Mesendoderm (in vitro differentiated cells): ENCODE results near the gene SLC1A2.
A peak's percentile ranks its signal among the peaks of the same experiment; 100 is the strongest.

ENCODE experiments used
- DNase-seq: peaks from one replicate; pipeline ENCODE4 v3.0.0; 2013
- H2AK5ac ChIP-seq: 2 replicates; pipeline ENCODE4 v1.6.1; 2013; ENCODE audit warnings: low read length, inconsistent platforms
- H2BK120ac ChIP-seq: 2 replicates; pipeline ENCODE4 v1.6.1; 2013; ENCODE audit warnings: low read depth, mild to moderate bottlenecking, low read length, moderate library complexity, mixed read lengths
- H2BK15ac ChIP-seq: replicated peaks from 2 replicates; pipeline ENCODE4 v1.6.1; 2013; ENCODE audit warnings: low read depth, mild to moderate bottlenecking, moderate library complexity
- H2BK5ac ChIP-seq: 2 replicates; pipeline ENCODE4 v1.6.1; 2013; ENCODE audit warnings: low read length, inconsistent platforms
- H3K18ac ChIP-seq: 2 replicates; pipeline ENCODE4 v1.6.1; 2013; ENCODE audit warnings: mild to moderate bottlenecking, low read length, mixed read lengths
- H3K23ac ChIP-seq: one replicate; pipeline ENCODE4 v1.6.1; 2013; ENCODE audit warnings: low read length
- H3K27ac ChIP-seq: 2 replicates; pipeline ENCODE4 v1.5.1; 2013; ENCODE audit warnings: low read depth, mild to moderate bottlenecking, inconsistent platforms, low read length, moderate library complexity
- H3K27me3 ChIP-seq: 2 replicates; pipeline ENCODE4 v1.6.1; 2013; ENCODE audit warnings: low read length, control low read depth, mild to moderate bottlenecking, inconsistent platforms; ENCODE audit not compliant: insufficient read depth, poor library complexity
- H3K36me3 ChIP-seq: 2 replicates; pipeline ENCODE4 v1.6.1; 2013; ENCODE audit warnings: low read length, inconsistent platforms; ENCODE audit not compliant: control insufficient read depth, insufficient read depth
- H3K4ac ChIP-seq: one replicate; pipeline ENCODE4 v1.6.1; 2013; ENCODE audit warnings: low read depth, mild to moderate bottlenecking, low read length, moderate library complexity
- H3K4me1 ChIP-seq: 2 replicates; pipeline ENCODE4 v1.6.1; 2013; ENCODE audit warnings: low read depth, low read length, inconsistent platforms; ENCODE audit not compliant: control insufficient read depth
- H3K4me2 ChIP-seq: 2 replicates; pipeline ENCODE4 v1.6.1; 2013; ENCODE audit warnings: low read length
- H3K4me3 ChIP-seq: 2 replicates; pipeline ENCODE4 v1.5.1; 2013; ENCODE audit warnings: mild to moderate bottlenecking, low read length
- H3K56ac ChIP-seq: one replicate; pipeline ENCODE4 v1.6.1; 2013; ENCODE audit warnings: low read length
- H3K79me1 ChIP-seq: 2 replicates; pipeline ENCODE4 v1.6.1; 2013; ENCODE audit warnings: low read length, inconsistent platforms
- H3K79me2 ChIP-seq: 2 replicates; pipeline ENCODE4 v1.6.1; 2013; ENCODE audit warnings: mild to moderate bottlenecking, low read length; ENCODE audit not compliant: control insufficient read depth, insufficient read depth
- H3K9ac ChIP-seq: 2 replicates; pipeline ENCODE4 v1.6.1; 2013; ENCODE audit warnings: low read length, inconsistent platforms
- H4K5ac ChIP-seq: one replicate; pipeline ENCODE4 v1.6.1; 2013; ENCODE audit warnings: low read length
- H4K8ac ChIP-seq: one replicate; pipeline ENCODE4 v1.6.1; 2013; ENCODE audit warnings: low read depth, mild to moderate bottlenecking, control low read depth, low read length, moderate library complexity
- WGBS: extraction: QIAGEN DNeasy Blood & Tissue Kit; methylation state at CpG from one replicate; pipeline ENCODE4 v1.1.7; 2013; ENCODE audit warnings: low lambda C conversion rate, missing lambda C conversion rate; ENCODE audit not compliant: insufficient coverage; ENCODE audit errors: extremely low coverage; 5-methylcytosine and 5-hydroxymethylcytosine counted together

The SLC1A2 gene

GRCh38 chr11:35326266-35326879 lies 93.0 kb downstream of the SLC1A2 start:
- Histone ChIP-seq H3K27ac (no peak overlapping the region), H3K27me3 (no peaks in the 10 kb centered on the region), H3K9ac (no peak overlapping the region), H3K79me2 (no peaks in the 10 kb centered on the region), H3K36me3 (no peaks in the 10 kb centered on the region), H4K8ac (no peak overlapping the region), H3K4me2 (no peak overlapping the region), H2BK120ac (no peak overlapping the region), H3K4me1 (peaks cover 16% of the 10 kb centered on the region), H2AK5ac (no peak overlapping the region), H3K18ac (no peak overlapping the region), H4K5ac (no peak overlapping the region), H2BK5ac (no peak overlapping the region), H3K79me1 (no peaks in the 10 kb centered on the region), H3K56ac (no peak overlapping the region), H3K23ac (no peak overlapping the region), H3K4me3 (no peak overlapping the region), H2BK15ac (no peak overlapping the region), H3K4ac (no peak overlapping the region)
- no peak for DNase-seq
- no CpG with 5 or more reads among the region's 3 CpGs for WGBS

GRCh38 chr11:35324981-35325380 lies 94.4 kb downstream of the SLC1A2 start:
- Histone ChIP-seq H3K18ac (no peak overlapping the region), H2BK15ac (no peak overlapping the region), H4K8ac (no peak overlapping the region), H3K79me1 (no peaks in the 10 kb centered on the region), H3K9ac (no peak overlapping the region), H3K36me3 (no peaks in the 10 kb centered on the region), H3K4ac (no peak overlapping the region), H3K23ac (no peak overlapping the region), H3K79me2 (no peaks in the 10 kb centered on the region), H2AK5ac (no peak overlapping the region), H3K4me1 (peaks cover 17% of the 10 kb centered on the region), H3K56ac (no peak overlapping the region), H4K5ac (no peak overlapping the region), H2BK5ac (no peak overlapping the region), H3K27me3 (no peaks in the 10 kb centered on the region), H3K27ac (no peak overlapping the region), H3K4me3 (no peak overlapping the region), H3K4me2 (no peak overlapping the region), H2BK120ac (no peak overlapping the region)
- DNase-seq: no peak
- no CpG with 5 or more reads among the region's 3 CpGs for WGBS

GRCh38 chr11:35324183-35324886 lies 95.0 kb downstream of the SLC1A2 start:
- Histone ChIP-seq H3K4me2 (no peak overlapping the region), H3K4me1 (peaks cover 17% of the 10 kb centered on the region), H3K23ac (no peak overlapping the region), H3K79me2 (no peaks in the 10 kb centered on the region), H2BK5ac (no peak overlapping the region), H3K36me3 (no peaks in the 10 kb centered on the region), H3K27ac (no peak overlapping the region), H4K8ac (no peak overlapping the region), H2BK120ac (no peak overlapping the region), H2BK15ac (no peak overlapping the region), H3K79me1 (no peaks in the 10 kb centered on the region), H3K18ac (no peak overlapping the region), H3K4ac (no peak overlapping the region), H3K4me3 (no peak overlapping the region), H2AK5ac (no peak overlapping the region), H3K56ac (no peak overlapping the region), H4K5ac (no peak overlapping the region), H3K9ac (no peak overlapping the region), H3K27me3 (no peaks in the 10 kb centered on the region)
- no peak for DNase-seq

- Histone ChIP-seq H3K27ac (no peak overlapping the region), H3K79me1 (no peaks in the 10 kb centered on the region), H2BK15ac (no peak overlapping the region), H3K4me3 (no peak overlapping the region), H3K27me3 (no peaks in the 10 kb centered on the region), H3K9ac (no peak overlapping the region), H3K56ac (no peak overlapping the region), H2BK120ac (no peak overlapping the region), H3K18ac (no peak overlapping the region), H3K23ac (no peak overlapping the region), H2AK5ac (no peak overlapping the region), H3K4me1 (peaks cover 18% of the 10 kb centered on the region), H3K79me2 (no peaks in the 10 kb centered on the region), H3K36me3 (no peaks in the 10 kb centered on the region), H3K4me2 (no peak overlapping the region), H2BK5ac (no peak overlapping the region), H3K4ac (no peak overlapping the region), H4K8ac (no peak overlapping the region), H4K5ac (no peak overlapping the region)
- no peak for DNase-seq
- WGBS: no CpG with 5 or more reads among the region's 9 CpGs
Measured at GRCh38 chr11:35323076-35323868, 96.1 kb downstream of the SLC1A2 start.

GRCh38 chr11:35322318-35322979 lies 96.9 kb downstream of the SLC1A2 start:
- Histone ChIP-seq H3K23ac (no peak overlapping the region), H4K8ac (no peak overlapping the region), H2BK120ac (no peak overlapping the region), H3K27ac (no peak overlapping the region), H3K79me1 (no peaks in the 10 kb centered on the region), H3K9ac (no peak overlapping the region), H3K4me2 (no peak overlapping the region), H3K36me3 (no peaks in the 10 kb centered on the region), H4K5ac (no peak overlapping the region), H2BK5ac (no peak overlapping the region), H3K4me3 (no peak overlapping the region), H3K4me1 (peaks cover 18% of the 10 kb centered on the region), H2BK15ac (no peak overlapping the region), H3K4ac (no peak overlapping the region), H3K18ac (peak overlapping the region; percentile 34), H3K79me2 (no peaks in the 10 kb centered on the region), H3K56ac (no peak overlapping the region), H3K27me3 (no peaks in the 10 kb centered on the region), H2AK5ac (no peak overlapping the region)
- WGBS: no CpG with 5 or more reads among the region's 3 CpGs
- DNase-seq: peak; percentile 44
